ENCODE data around the gene SYNRG.

SYNRG gene

GRCh38 chr17:37598145-37598544, 11.1 kb downstream of the SYNRG start:
- Histone ChIP-seq H3K4me1 (ENCODE audit: control insufficient read depth, insufficient read depth, low read length) (no peaks in the 10 kb centered on the region), H3K27ac (ENCODE audit: low read depth, low read length) (no peak overlapping the region), H3K9ac (ENCODE audit: low read depth, low read length) (no peak overlapping the region), H3K36me3 (ENCODE audit: control insufficient read depth, insufficient read depth, low read length) (peaks cover 58% of the 10 kb centered on the region), H3K27me3 (ENCODE audit: control insufficient read depth, insufficient read depth, low read length) (no peaks in the 10 kb centered on the region), H3K9me3 (ENCODE audit: control insufficient read depth, insufficient read depth, low read length) (no peaks in the 10 kb centered on the region), H3K4me3 (ENCODE audit: low read depth, low read length) (no peak overlapping the region)

DNA sequence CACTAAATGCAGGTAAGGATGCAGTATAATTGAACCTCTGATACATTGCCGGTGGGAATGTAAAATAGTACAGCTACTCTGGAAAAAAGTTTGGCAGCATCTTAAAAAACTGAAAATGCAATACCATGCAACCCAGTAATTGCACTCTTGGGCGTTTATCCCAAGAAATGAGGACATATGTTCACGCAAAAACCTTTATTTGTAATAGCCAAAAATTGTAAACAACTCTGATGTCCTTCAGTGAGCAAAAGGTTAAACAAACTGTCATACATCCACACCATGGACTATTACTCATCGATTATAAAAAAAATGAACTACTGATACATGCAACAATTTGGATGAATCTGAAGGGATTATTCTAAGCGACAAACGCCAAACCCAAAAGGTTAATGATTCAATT, 16.9 kb downstream of the SYNRG start:
- Histone ChIP-seq H3K9me3 (ENCODE audit: control insufficient read depth, insufficient read depth, low read length) (no peaks in the 10 kb centered on the region), H3K27ac (ENCODE audit: low read depth, low read length) (no peak overlapping the region), H3K9ac (ENCODE audit: low read depth, low read length) (no peak overlapping the region), H3K4me3 (ENCODE audit: low read depth, low read length) (no peak overlapping the region), H3K27me3 (ENCODE audit: control insufficient read depth, insufficient read depth, low read length) (no peaks in the 10 kb centered on the region), H3K36me3 (ENCODE audit: control insufficient read depth, insufficient read depth, low read length) (peaks cover 40% of the 10 kb centered on the region), H3K4me1 (ENCODE audit: control insufficient read depth, insufficient read depth, low read length) (no peaks in the 10 kb centered on the region)

DNA sequence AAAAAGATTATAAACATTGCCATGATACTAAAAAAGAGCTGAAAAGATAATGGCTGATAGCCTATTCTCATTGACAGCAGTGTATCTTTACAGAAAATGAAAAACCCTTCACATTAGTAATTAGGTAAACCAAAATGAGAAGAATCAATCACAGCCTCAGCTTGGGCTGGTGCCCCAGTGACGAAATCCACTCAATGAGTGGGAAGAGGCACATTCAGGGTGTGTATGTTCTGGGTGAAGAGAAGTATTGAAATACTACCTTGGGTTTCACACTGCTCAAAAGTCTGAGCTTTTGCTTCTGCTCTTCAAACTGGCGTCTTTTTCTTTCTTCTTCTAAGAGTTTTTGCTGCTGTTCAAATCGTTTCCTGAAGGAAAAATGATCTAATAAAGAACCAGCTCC, 24.2 kb downstream of the SYNRG start:
- Histone ChIP-seq H3K9me3 (ENCODE audit: control insufficient read depth, insufficient read depth, low read length) (no peaks in the 10 kb centered on the region), H3K4me3 (ENCODE audit: low read depth, low read length) (no peak overlapping the region), H3K27me3 (ENCODE audit: control insufficient read depth, insufficient read depth, low read length) (no peaks in the 10 kb centered on the region), H3K36me3 (ENCODE audit: control insufficient read depth, insufficient read depth, low read length) (peaks cover 46% of the 10 kb centered on the region), H3K27ac (ENCODE audit: low read depth, low read length) (no peak overlapping the region), H3K9ac (ENCODE audit: low read depth, low read length) (no peak overlapping the region), H3K4me1 (ENCODE audit: control insufficient read depth, insufficient read depth, low read length) (no peaks in the 10 kb centered on the region)

DNA sequence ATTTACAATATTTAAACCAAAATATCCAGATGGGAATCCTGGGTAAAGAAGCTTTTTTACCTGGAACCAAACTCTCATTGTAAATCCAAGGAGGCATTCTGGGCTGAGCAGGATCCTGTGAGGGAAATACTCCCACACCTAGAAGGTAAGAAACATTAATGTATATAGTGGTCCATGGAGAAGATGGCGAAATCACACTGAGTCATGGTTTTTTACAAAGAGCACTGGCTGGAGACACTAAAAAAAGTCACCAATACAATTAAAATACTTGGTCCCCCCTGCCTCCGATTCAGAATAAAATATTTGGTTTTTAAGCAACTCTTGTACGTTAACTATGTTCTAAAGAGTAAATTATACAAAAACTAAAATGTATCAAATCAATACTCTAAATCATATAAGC, 32.9 kb downstream of the SYNRG start:
- Histone ChIP-seq H3K27me3 (ENCODE audit: control insufficient read depth, insufficient read depth, low read length) (no peaks in the 10 kb centered on the region), H3K4me3 (ENCODE audit: low read depth, low read length) (no peak overlapping the region), H3K36me3 (ENCODE audit: control insufficient read depth, insufficient read depth, low read length) (peaks cover 41% of the 10 kb centered on the region), H3K9ac (ENCODE audit: low read depth, low read length) (no peak overlapping the region), H3K9me3 (ENCODE audit: control insufficient read depth, insufficient read depth, low read length) (no peaks in the 10 kb centered on the region), H3K27ac (ENCODE audit: low read depth, low read length) (no peak overlapping the region), H3K4me1 (ENCODE audit: control insufficient read depth, insufficient read depth, low read length) (no peaks in the 10 kb centered on the region)

- H3K27ac ChIP-seq (ENCODE audit: low read depth, low read length): no peak overlapping the region
Observed at GRCh38 chr17:37574427-37574826, 34.8 kb downstream of the SYNRG start.

GRCh38 chr17:37571674-37572073, 37.5 kb downstream of the SYNRG start:
- Histone ChIP-seq H3K4me3 (ENCODE audit: low read depth, low read length) (no peak overlapping the region), H3K27me3 (ENCODE audit: control insufficient read depth, insufficient read depth, low read length) (no peaks in the 10 kb centered on the region), H3K4me1 (ENCODE audit: control insufficient read depth, insufficient read depth, low read length) (no peaks in the 10 kb centered on the region), H3K9me3 (ENCODE audit: control insufficient read depth, insufficient read depth, low read length) (no peaks in the 10 kb centered on the region), H3K9ac (ENCODE audit: low read depth, low read length) (no peak overlapping the region), H3K27ac (ENCODE audit: low read depth, low read length) (no peak overlapping the region), H3K36me3 (ENCODE audit: control insufficient read depth, insufficient read depth, low read length) (peaks cover 55% of the 10 kb centered on the region)

More at GRCh38 chr17:37574427-37574826, 34.8 kb downstream of the SYNRG start:
- Histone ChIP-seq H3K9me3 (ENCODE audit: control insufficient read depth, insufficient read depth, low read length) (no peaks in the 10 kb centered on the region), H3K9ac (ENCODE audit: low read depth, low read length) (no peak overlapping the region), H3K36me3 (ENCODE audit: control insufficient read depth, insufficient read depth, low read length) (peaks cover 48% of the 10 kb centered on the region), H3K4me3 (ENCODE audit: low read depth, low read length) (no peak overlapping the region), H3K27me3 (ENCODE audit: control insufficient read depth, insufficient read depth, low read length) (no peaks in the 10 kb centered on the region), H3K4me1 (ENCODE audit: control insufficient read depth, insufficient read depth, low read length) (no peaks in the 10 kb centered on the region)

DNA sequence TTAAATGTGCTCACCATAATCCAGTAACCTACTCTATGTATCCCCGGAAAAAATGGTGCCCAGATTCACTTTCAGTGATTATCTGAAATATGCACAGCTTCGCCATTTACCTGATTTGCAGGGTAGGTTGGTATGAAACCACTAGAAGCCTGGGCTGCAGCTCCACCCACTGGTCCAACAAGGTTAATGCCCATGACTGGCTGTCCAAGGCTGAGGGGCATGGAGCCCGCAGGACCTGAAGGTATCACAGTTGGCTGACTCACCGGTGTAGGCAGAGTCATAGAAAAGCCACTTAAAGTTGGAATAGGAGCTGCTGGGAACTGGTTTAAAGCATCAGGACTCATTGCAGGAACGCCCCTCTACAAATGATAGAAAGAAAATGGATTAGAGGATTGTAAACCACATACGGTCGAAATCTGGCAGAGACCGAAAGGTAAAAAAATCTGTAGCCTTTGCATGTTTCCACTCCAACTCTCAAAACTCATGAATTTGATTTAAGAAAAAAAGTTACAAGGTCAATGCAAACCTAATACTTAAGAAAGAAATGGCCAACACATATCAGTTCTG, 38.6 kb downstream of the SYNRG start:
- Histone ChIP-seq H3K9ac (ENCODE audit: low read depth, low read length) (no peak overlapping the region), H3K4me1 (ENCODE audit: control insufficient read depth, insufficient read depth, low read length) (no peaks in the 10 kb centered on the region), H3K27ac (ENCODE audit: low read depth, low read length) (no peak overlapping the region), H3K36me3 (ENCODE audit: control insufficient read depth, insufficient read depth, low read length) (peaks cover 57% of the 10 kb centered on the region), H3K9me3 (ENCODE audit: control insufficient read depth, insufficient read depth, low read length) (no peaks in the 10 kb centered on the region), H3K4me3 (ENCODE audit: low read depth, low read length) (no peak overlapping the region), H3K27me3 (ENCODE audit: control insufficient read depth, insufficient read depth, low read length) (no peaks in the 10 kb centered on the region)

DNA sequence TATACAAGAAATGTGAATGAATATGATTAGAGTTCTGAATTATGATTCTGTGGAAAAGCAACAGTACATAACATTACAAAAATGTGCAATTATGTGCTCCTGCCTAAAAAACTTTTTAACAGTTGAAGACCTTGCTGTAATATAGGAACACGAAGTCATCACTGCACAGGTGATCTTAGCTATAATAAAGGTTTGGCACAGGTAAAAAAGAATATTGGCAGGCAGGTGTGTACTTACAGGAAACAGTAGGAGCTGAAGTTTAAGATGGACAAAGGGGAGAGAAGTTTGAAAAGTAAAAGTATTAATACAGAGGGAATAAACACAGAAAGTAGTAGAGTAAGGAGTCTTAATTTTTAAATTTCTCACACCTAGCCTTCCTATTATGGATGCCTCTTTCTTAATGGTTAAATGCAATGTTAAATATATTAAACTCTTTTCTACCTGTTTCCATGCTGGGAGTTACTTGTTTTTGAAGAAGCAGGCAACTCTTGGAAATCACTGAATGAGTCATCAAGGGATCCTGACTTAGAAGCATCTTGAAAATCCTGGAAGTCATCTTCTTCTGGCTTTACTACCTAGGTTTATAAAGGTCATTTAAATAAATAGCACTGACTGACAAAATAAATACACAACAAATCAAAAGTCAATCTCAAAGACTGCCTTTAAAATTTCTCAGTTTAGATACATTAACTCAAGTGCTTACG, 40.7 kb downstream of the SYNRG start:
- H3K4me1 ChIP-seq (ENCODE audit: control insufficient read depth, insufficient read depth, low read length): no peaks in the 10 kb centered on the region
- H3K36me3 ChIP-seq (ENCODE audit: control insufficient read depth, insufficient read depth, low read length): peaks cover 62% of the 10 kb centered on the region
- H3K4me3 ChIP-seq (ENCODE audit: low read depth, low read length): no peak overlapping the region
- no peak overlapping the region for H3K9ac ChIP-seq (ENCODE audit: low read depth, low read length)
- no peaks in the 10 kb centered on the region for H3K27me3 ChIP-seq (ENCODE audit: control insufficient read depth, insufficient read depth, low read length)
- no peaks in the 10 kb centered on the region for H3K9me3 ChIP-seq (ENCODE audit: control insufficient read depth, insufficient read depth, low read length)
- no peak overlapping the region for H3K27ac ChIP-seq (ENCODE audit: low read depth, low read length)

- Histone ChIP-seq H3K9ac (ENCODE audit: low read depth, low read length) (no peak overlapping the region), H3K9me3 (ENCODE audit: control insufficient read depth, insufficient read depth, low read length) (no peaks in the 10 kb centered on the region), H3K4me3 (ENCODE audit: low read depth, low read length) (no peak overlapping the region), H3K27ac (ENCODE audit: low read depth, low read length) (no peak overlapping the region), H3K36me3 (ENCODE audit: control insufficient read depth, insufficient read depth, low read length) (peaks cover 55% of the 10 kb centered on the region), H3K27me3 (ENCODE audit: control insufficient read depth, insufficient read depth, low read length) (no peaks in the 10 kb centered on the region), H3K4me1 (ENCODE audit: control insufficient read depth, insufficient read depth, low read length) (peaks cover 5% of the 10 kb centered on the region)
Observed at GRCh38 chr17:37567538-37567937, 41.7 kb downstream of the SYNRG start.

- Histone ChIP-seq H3K9ac (ENCODE audit: low read depth, low read length) (no peak overlapping the region), H3K9me3 (ENCODE audit: control insufficient read depth, insufficient read depth, low read length) (no peaks in the 10 kb centered on the region), H3K27ac (ENCODE audit: low read depth, low read length) (no peak overlapping the region), H3K4me1 (ENCODE audit: control insufficient read depth, insufficient read depth, low read length) (peaks cover 9% of the 10 kb centered on the region), H3K4me3 (ENCODE audit: low read depth, low read length) (no peak overlapping the region), H3K36me3 (ENCODE audit: control insufficient read depth, insufficient read depth, low read length) (peaks cover 54% of the 10 kb centered on the region), H3K27me3 (ENCODE audit: control insufficient read depth, insufficient read depth, low read length) (no peaks in the 10 kb centered on the region)
Observed at GRCh38 chr17:37567137-37567536, 42.1 kb downstream of the SYNRG start.

DNA sequence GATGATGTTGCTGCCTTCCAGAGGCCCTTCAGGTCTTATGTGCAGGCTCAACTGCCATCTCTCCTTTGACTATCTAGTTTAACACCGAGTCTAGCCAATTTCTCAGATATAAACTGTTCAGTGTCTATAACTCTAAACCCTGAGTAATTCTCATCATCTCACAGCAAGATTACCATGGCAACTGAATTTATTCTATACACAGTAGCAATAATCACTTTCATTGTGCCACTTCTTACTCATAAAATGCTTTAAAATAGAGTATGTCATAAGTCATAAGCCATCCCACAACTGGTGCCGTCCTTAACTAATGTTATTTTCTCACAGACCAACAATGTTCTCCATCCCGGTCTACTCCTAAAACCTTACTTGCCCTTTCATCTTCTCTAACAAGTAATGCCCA, 45.0 kb downstream of the SYNRG start:
- Histone ChIP-seq H3K9ac (ENCODE audit: low read depth, low read length) (no peak overlapping the region), H3K9me3 (ENCODE audit: control insufficient read depth, insufficient read depth, low read length) (no peaks in the 10 kb centered on the region), H3K27ac (ENCODE audit: low read depth, low read length) (no peak overlapping the region), H3K36me3 (ENCODE audit: control insufficient read depth, insufficient read depth, low read length) (peaks cover 52% of the 10 kb centered on the region), H3K4me3 (ENCODE audit: low read depth, low read length) (no peak overlapping the region), H3K4me1 (ENCODE audit: control insufficient read depth, insufficient read depth, low read length) (peaks cover 13% of the 10 kb centered on the region), H3K27me3 (ENCODE audit: control insufficient read depth, insufficient read depth, low read length) (no peaks in the 10 kb centered on the region)

Measured in HUES48 (cell line).